GM12865 (cell line): ENCODE data around the gene TRNP1.
A peak's percentile ranks its signal among the peaks of the same experiment; 100 is the strongest.

Experiments
- DNase-seq: peaks from one replicate; pipeline ENCODE4 v3.0.0; 2010; ENCODE audit warnings: low read depth
- H3K4me3 ChIP-seq: 2 replicates; pipeline ENCODE4 v1.5.1; 2011; ENCODE audit warnings: mild to moderate bottlenecking, low read depth, low read length, control low read depth
- CTCF ChIP-seq: IDR thresholded peaks from 2 replicates; pipeline ENCODE4 v1.5.1; 2011; ENCODE audit warnings: low read length, control low read depth, low read depth, inconsistent platforms; ENCODE audit not compliant: insufficient read depth; ENCODE audit errors: missing control alignments

Gene TRNP1

GRCh38 chr1:26959722-26960624, 33.5 kb upstream of the TRNP1 start, which contains the start of gene KDF1:
Gene KDF1 (minus strand): TSS chr1:26960468. CDS start chr1:26952380, 8,088 bp downstream.
- no peak for DNase-seq

GRCh38 chr1:26960625-26960966, 32.9 kb upstream of the TRNP1 start:
- H3K4me3 ChIP-seq: no peak overlapping the region
- TF ChIP-seq CTCF: no peak
- no peak for DNase-seq

More at GRCh38 chr1:26959722-26960624, 33.5 kb upstream of the TRNP1 start, which contains the start of gene KDF1:
- peak within 1 kb of the TSS; percentile 11; the same call in 1 of the 2 replicates for H3K4me3 ChIP-seq
- no peak for TF ChIP-seq CTCF

- DNase-seq: no peak
- no peak overlapping the region for H3K4me3 ChIP-seq
- TF ChIP-seq CTCF: no peak
These were observed 31.7 kb upstream of the TRNP1 start for GRCh38 chr1:26961826-26962225.

GRCh38 chr1:26965213-26965612, 28.3 kb upstream of the TRNP1 start:
- DNase-seq: no peak
- TF ChIP-seq CTCF: no peak
- no peak overlapping the region for H3K4me3 ChIP-seq

GRCh38 chr1:26965628-26966027, 27.9 kb upstream of the TRNP1 start:
- no peak for DNase-seq
- no peak for TF ChIP-seq CTCF
- no peak overlapping the region for H3K4me3 ChIP-seq

- no peak for DNase-seq
- no peak overlapping the region for H3K4me3 ChIP-seq
- TF ChIP-seq CTCF: no peak
These were observed 22.7 kb upstream of the TRNP1 start for GRCh38 chr1:26970810-26971209.
